RWPE1 (cell line): ENCODE measurements around the gene DIP2B.
A peak's percentile ranks its signal among the peaks of the same experiment; 100 is the strongest.
"Not testable (repeated sequence)": the region's sequence is repeated elsewhere in the genome, so short reads cannot be mapped to it uniquely, and the experiment has no call there.

ENCODE experiments used
- CTCF ChIA-PET: fragments of 350-600 bp; sonication (Branson Sonifier 250); formaldehyde crosslinking; extraction: SDS; loops from one replicate; lab custom pipeline; 2021; lab: Yijun Ruan, JAX
- POLR2A ChIA-PET: fragments of 400-600 bp; formaldehyde crosslinking; extraction: SDS; loops from one replicate; lab custom pipeline; 2020; ENCODE audit warnings: antibody characterized with exemption; ENCODE audit not compliant: low non-redundant PET; lab: Yijun Ruan, JAX
- DNase-seq: peaks from one replicate; pipeline ENCODE4 v3.0.0; 2012; ENCODE audit warnings: low spot score
- H3K27ac ChIP-seq: fragments of 450-650 bp; 2 replicates; pipeline ENCODE4 v1.5.1; 2017
- CTCF ChIP-seq: fragments of 450-650 bp; conservative IDR thresholded peaks from 2 replicates; pipeline ENCODE4 v1.5.1; 2017; ENCODE audit warnings: low read depth, mild to moderate bottlenecking

The DIP2B gene

DNA sequence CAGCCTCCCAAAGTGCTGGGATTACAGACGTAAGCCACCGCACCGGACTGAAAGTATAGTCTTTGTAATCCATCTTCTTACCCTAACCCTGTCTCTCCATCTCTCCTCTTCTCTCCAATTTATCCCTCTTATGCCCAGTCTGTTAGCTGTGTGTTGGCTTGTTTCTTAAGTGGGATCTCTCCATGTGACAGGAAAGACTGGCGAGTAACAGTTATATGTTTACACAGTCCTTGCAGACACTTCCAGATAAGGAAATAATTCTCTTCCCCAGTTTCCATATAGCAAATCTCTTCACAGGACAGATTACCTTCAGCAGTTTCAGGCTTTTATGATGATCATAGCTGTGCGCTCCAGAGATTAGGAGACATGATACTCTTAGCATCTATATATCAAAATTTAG lies 16.0 kb upstream of the DIP2B start:
- no peak for TF ChIP-seq CTCF
- ChIA-PET POLR2A (no interaction called here), CTCF (no interaction called here)
- no peak overlapping the region for H3K27ac ChIP-seq
- DNase-seq = no peak

GRCh38 chr12:50498119-50498518 lies 6.7 kb upstream of the DIP2B start:
- DNase-seq, POLR2A ChIA-PET, H3K27ac ChIP-seq: not testable (repeated sequence)
- CTCF ChIA-PET = interaction anchor here (0.7 kb wide), 1 partner anchor 122 kb away, joined by 4 read pairs; no protein-coding TSS in a partner anchor

DNA sequence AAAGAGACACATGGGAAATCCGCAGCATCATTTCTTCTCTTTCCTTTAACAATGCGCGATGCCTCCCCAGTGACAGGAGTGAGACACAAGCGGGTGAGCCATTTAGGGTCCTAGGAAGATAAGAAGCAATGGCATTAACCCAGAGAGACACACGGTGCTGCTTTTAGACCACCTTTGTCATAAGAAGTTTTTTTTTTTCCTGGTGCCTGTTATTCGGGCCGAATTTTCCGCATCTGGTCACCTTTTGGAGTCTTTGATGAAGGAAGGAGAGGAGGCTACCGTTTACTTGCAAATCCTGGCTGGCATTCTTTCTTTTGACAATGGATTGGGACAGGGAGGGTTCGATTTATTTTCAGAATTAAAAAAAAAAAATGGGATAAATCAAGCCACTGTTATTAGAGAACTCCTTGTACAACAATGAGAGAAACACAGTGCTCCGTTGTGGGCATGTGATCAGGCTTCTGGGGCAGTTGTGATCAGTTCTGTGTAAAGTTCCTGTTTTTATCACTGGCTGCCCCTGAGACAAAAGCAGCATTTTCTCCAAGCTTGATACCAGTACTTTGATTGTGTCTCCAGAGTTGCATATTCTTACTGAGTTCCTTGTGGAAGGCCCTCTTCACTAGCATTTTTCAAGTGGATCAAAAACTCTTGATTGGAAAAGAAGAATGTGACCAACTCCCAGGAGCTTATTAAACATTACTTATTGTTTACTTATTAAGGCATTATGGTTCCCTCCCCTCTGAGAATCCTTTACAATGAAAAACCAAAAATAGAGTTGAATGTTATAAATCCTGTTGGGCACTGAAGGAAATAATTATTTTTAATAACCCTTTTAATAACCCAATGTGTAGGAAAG lies 1.1 kb downstream of the DIP2B start:
- peak overlapping the region; percentile 88 for H3K27ac ChIP-seq
- no peak for TF ChIP-seq CTCF
- no peak for DNase-seq
- POLR2A ChIA-PET = no interaction called here
- CTCF ChIA-PET = interaction anchor here (0.5 to 3.5 kb wide), 12 partner anchors 11 to 473 kb away, joined by 3 to 21 read pairs (median 4); no protein-coding TSS in a partner anchor

DNA sequence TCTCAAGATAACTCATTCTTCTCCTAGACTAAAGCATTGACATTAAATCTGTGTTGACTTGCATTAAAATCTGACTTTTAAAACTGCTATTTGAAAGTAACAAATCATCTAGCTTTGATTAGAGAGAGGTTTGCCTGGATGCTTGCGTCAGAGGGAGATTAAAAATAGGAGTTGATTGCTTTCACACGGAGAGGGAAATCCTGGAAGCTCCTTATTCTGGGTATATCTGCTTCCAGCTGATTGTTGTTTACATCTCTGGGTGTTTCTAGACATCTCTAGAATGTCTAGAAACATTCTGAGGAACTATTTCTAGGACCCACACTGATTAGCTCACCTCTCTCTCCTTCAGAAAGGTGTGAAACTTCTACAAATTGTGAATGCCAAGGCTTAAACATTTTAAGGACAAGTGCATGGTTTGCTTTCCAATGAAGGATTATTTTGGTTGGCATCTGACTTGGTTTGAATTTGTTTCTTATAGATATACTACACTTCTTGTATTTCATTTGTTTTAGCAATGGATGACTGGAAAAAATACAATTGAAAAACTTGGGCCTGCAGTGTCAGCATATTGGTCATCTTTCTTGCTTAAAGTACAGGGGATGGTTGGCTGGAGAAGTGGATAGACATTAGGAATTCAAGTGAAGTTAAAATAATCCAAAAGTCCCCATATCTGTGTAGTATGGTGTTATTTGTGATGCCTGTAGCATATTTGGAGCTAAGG lies 2.1 kb downstream of the DIP2B start:
- no peak for TF ChIP-seq CTCF
- no peak overlapping the region for H3K27ac ChIP-seq
- DNase-seq = no peak
- ChIA-PET POLR2A (no interaction called here), CTCF (interaction anchor here (0.9 to 1.8 kb wide), 2 partner anchors 17 to 131 kb away, joined by 3 to 8 read pairs; no protein-coding TSS in a partner anchor)

- no peak for TF ChIP-seq CTCF
- peak overlapping the region; percentile 35; the same call in 1 of the 2 replicates for H3K27ac ChIP-seq
- no peak for DNase-seq
- ChIA-PET CTCF (interaction anchor here (0.6 to 1.8 kb wide), 2 partner anchors 90 to 131 kb away, joined by 4 to 8 read pairs; no protein-coding TSS in a partner anchor), POLR2A (no interaction called here)
Measured at GRCh38 chr12:50507474-50507838, 2.7 kb downstream of the DIP2B start.

- TF ChIP-seq CTCF = no peak
- no peak for DNase-seq
- peak overlapping the region; percentile 35; the same call in 1 of the 2 replicates for H3K27ac ChIP-seq
- CTCF ChIA-PET = interaction anchor here (0.6 to 1.8 kb wide), 4 partner anchors 88 to 396 kb away, joined by 3 to 8 read pairs (median 4); partner anchors contain the start of gene COX14
- POLR2A ChIA-PET = no interaction called here
Measured at GRCh38 chr12:50507930-50508329, 3.1 kb downstream of the DIP2B start.
